GM10266 (cell line): Measurements from ENCODE around the gene NYNRIN.

ENCODE experiments used
- DNase-seq: peaks from one replicate; pipeline ENCODE4 v3.0.0; 2012; ENCODE audit errors: extremely low spot score
- CTCF ChIP-seq: IDR thresholded peaks from 2 replicates; pipeline ENCODE4 v1.5.1; 2012; ENCODE audit warnings: mild to moderate bottlenecking, low read depth; ENCODE audit not compliant: control insufficient read depth, insufficient read depth; ENCODE audit errors: missing control alignments

NYNRIN gene

GRCh38 chr14:24411443-24412389 is 12.9 kb downstream of the NYNRIN start:
- TF ChIP-seq CTCF: peak; percentile 51
- DNase-seq: peak; percentile 72

- no peak for TF ChIP-seq CTCF
- DNase-seq: no peak
These were observed 15.3 kb downstream of the NYNRIN start for GRCh38 chr14:24414077-24414476.

GRCh38 chr14:24414732-24415420 is 16.1 kb downstream of the NYNRIN start:
- no peak for DNase-seq
- TF ChIP-seq CTCF: no peak

GRCh38 chr14:24415421-24416253 is 16.8 kb downstream of the NYNRIN start:
- no peak for DNase-seq
- TF ChIP-seq CTCF: no peak

- no peak for TF ChIP-seq CTCF
- DNase-seq: no peak
These were observed 17.6 kb downstream of the NYNRIN start for GRCh38 chr14:24416254-24416931.

GRCh38 chr14:24416932-24417619 is 18.3 kb downstream of the NYNRIN start:
- DNase-seq: no peak
- TF ChIP-seq CTCF: no peak
